Endothelial cell of umbilical vein (primary cell): ENCODE measurements around the gene HMMR. TPM values are rescaled to one million over a fixed set of nuclear protein-coding genes. Genes with fewer than 3 reads are reported as not detected.
"Not testable (repeated sequence)": the region's sequence is repeated elsewhere in the genome, so short reads cannot be mapped to it uniquely, and the experiment has no call there.

ENCODE experiments used
- BruUV-seq: library from RNA; stranded (reverse); fragments of 400-500 nt; replicated peaks from 2 replicates; lab custom pipeline; 2021; lab: Mats Ljungman, UMichigan
- CTCF ChIA-PET: fragments of 300-600, 350-600 bp; sonication (Branson Sonifier 250); formaldehyde crosslinking; loops from one replicate; lab custom pipeline; 2021; ENCODE audit warnings: antibody characterized with exemption, inconsistent platforms; lab: Charles Lee
- POLR2A ChIA-PET: fragments of 300-600, 350-600 bp; sonication (Branson Sonifier 250); formaldehyde crosslinking; loops from one replicate; lab custom pipeline; 2021; ENCODE audit warnings: antibody characterized with exemption, inconsistent platforms; lab: Charles Lee
- DNase-seq: peaks from one replicate; pipeline ENCODE4 v3.0.0-alpha.2; 2011; ENCODE audit warnings: low read depth, low spot score
- FAIRE-seq: peaks from 2 replicates; lab custom pipeline; 2011; peaks lifted over from hg19 to GRCh38; lab: Jason Lieb, UNC
- H2AFZ ChIP-seq: 2 replicates; pipeline ENCODE4 v1.6.0; 2012; ENCODE audit warnings: low read depth, low read length, control low read depth, inconsistent platforms
- H3K27ac ChIP-seq: 2 replicates; pipeline ENCODE4 v1.5.1; 2011; ENCODE audit warnings: low read depth, mild to moderate bottlenecking, control low read depth, low read length, moderate library complexity; ENCODE audit not compliant: insufficient read depth
- H3K27me3 ChIP-seq, 2 experiments: 2 replicates each; pipeline versions ENCODE4 v1.6.0 to v1.6.1; 2011; ENCODE audit warnings: low read length in 2 of 2, mixed read lengths in 1 of 2; ENCODE audit not compliant: control insufficient read depth in 2 of 2, insufficient read depth in 2 of 2
- H3K36me3 ChIP-seq, 2 experiments: 2 replicates in 1 of 2; 3 replicates in 1 of 2; pipeline ENCODE4 v1.5.1; 2011; ENCODE audit warnings: low read length in 2 of 2, mild to moderate bottlenecking in 1 of 2, moderate library complexity in 1 of 2; ENCODE audit not compliant: control insufficient read depth in 2 of 2, insufficient read depth in 2 of 2; ENCODE audit errors: extremely low read depth in 1 of 2
- H3K4me1 ChIP-seq: 3 replicates; pipeline ENCODE4 v1.5.1; 2011; ENCODE audit warnings: mild to moderate bottlenecking, low read length; ENCODE audit not compliant: control insufficient read depth, insufficient read depth; ENCODE audit errors: extremely low read depth
- H3K4me2 ChIP-seq: 2 replicates; pipeline ENCODE4 v1.6.1; 2011; ENCODE audit warnings: low read length, control low read depth, mixed read lengths; ENCODE audit not compliant: insufficient read depth
- H3K4me3 ChIP-seq, 3 experiments: fragments of 200-600 bp in 1 of 3; sonication (generic), shearing (Covaris generic) in 1 of 3; replicated peaks in 1 of 3; 2 replicates each; pipeline ENCODE4 v1.5.1; 2011 to 2016; ENCODE audit warnings: control low read depth in 3 of 3, low read length in 3 of 3, mild to moderate bottlenecking in 2 of 3, inconsistent platforms in 1 of 3, low read depth in 1 of 3, moderate library complexity in 1 of 3; ENCODE audit not compliant: insufficient read depth in 1 of 3
- H3K79me2 ChIP-seq: 2 replicates; pipeline ENCODE4 v1.6.0; 2012; ENCODE audit warnings: low read length, inconsistent platforms; ENCODE audit not compliant: control insufficient read depth, insufficient read depth
- H3K9ac ChIP-seq: replicated peaks from 2 replicates; pipeline ENCODE3; 2011; ENCODE audit warnings: low read length, control low read depth; ENCODE audit not compliant: insufficient read depth; ENCODE audit errors: extremely low read depth
- H3K9me1 ChIP-seq: replicated peaks from 3 replicates; pipeline ENCODE4 v1.6.0; 2011; ENCODE audit warnings: mild to moderate bottlenecking, low read length; ENCODE audit not compliant: control insufficient read depth, insufficient read depth; ENCODE audit errors: extremely low read depth
- H3K9me3 ChIP-seq: replicated peaks from 2 replicates; pipeline ENCODE4 v1.5.1; 2012; ENCODE audit warnings: low read length, inconsistent platforms; ENCODE audit not compliant: control insufficient read depth, insufficient read depth
- H4K20me1 ChIP-seq: replicated peaks from 2 replicates; pipeline ENCODE3; 2011; ENCODE audit warnings: mild to moderate bottlenecking, low read length; ENCODE audit not compliant: control insufficient read depth, insufficient read depth; ENCODE audit errors: extremely low read depth
- CTCF ChIP-seq, 2 donors: IDR thresholded peaks; 1 replicate in 1 of 2; 2 replicates in 1 of 2; pipeline ENCODE4 v1.5.1; 2011; ENCODE audit warnings: low read length in 2 of 2, mild to moderate bottlenecking in 2 of 2, moderate library complexity in 2 of 2, control low read depth in 1 of 2, inconsistent platforms in 1 of 2, low read depth in 1 of 2; ENCODE audit not compliant: insufficient read depth in 1 of 2; ENCODE audit errors: extremely low read depth in 1 of 2
- EZH2 ChIP-seq: IDR thresholded peaks from 2 replicates; pipeline ENCODE4 v1.6.1; 2012; ENCODE audit warnings: borderline replicate concordance, low read depth, mild to moderate bottlenecking, moderate library complexity, low read length, inconsistent platforms; ENCODE audit not compliant: severe bottlenecking
- FOS ChIP-seq: IDR thresholded peaks from 2 replicates; pipeline ENCODE4 v1.6.1; 2011; ENCODE audit warnings: mild to moderate bottlenecking, low read length, moderate library complexity, borderline replicate concordance; ENCODE audit not compliant: insufficient read depth
- GATA2 ChIP-seq: IDR thresholded peaks from 2 replicates; pipeline ENCODE4 v1.7.0; 2011; ENCODE audit warnings: low read depth, mild to moderate bottlenecking, moderate library complexity, mixed read lengths, low read length; ENCODE audit not compliant: insufficient read length, insufficient read depth
- JUN ChIP-seq: IDR thresholded peaks from 2 replicates; pipeline ENCODE4 v1.6.1; 2011; ENCODE audit warnings: borderline replicate concordance, low read depth; ENCODE audit not compliant: insufficient read length, insufficient read depth
- MAX ChIP-seq: IDR thresholded peaks from 2 replicates; pipeline ENCODE4 v1.6.1; 2011; ENCODE audit not compliant: insufficient read depth, insufficient read length
- MYC ChIP-seq: IDR thresholded peaks from one replicate; pipeline ENCODE4 v1.6.1; 2011; ENCODE audit warnings: mild to moderate bottlenecking, low read depth, low read length
- POLR2A ChIP-seq: IDR thresholded peaks from 2 replicates; pipeline ENCODE4 v1.6.1; 2012; ENCODE audit warnings: low read depth, mild to moderate bottlenecking, control low read depth, low read length
- POLR2AphosphoS5 ChIP-seq: IDR thresholded peaks from 2 replicates; pipeline ENCODE4 v1.6.1; 2012; ENCODE audit warnings: low read depth, mild to moderate bottlenecking, control low read depth, low read length, moderate library complexity; ENCODE audit not compliant: insufficient read depth
- dilution Hi-C: fragments of 300-500 bp; cut with MboI; formaldehyde crosslinking; loops from one replicate; pipeline ENCODE4 v1.15.0; 2019; ENCODE audit warnings: low sequenced_read_pairs; ENCODE audit not compliant: extremely low pct_ligation_motif_present
- intact Hi-C: fragments of 100-400 bp; cut with micrococcal nuclease; formaldehyde crosslinking; loops from one replicate; pipeline ENCODE4 v1.10.0; 2022
- polyA plus RNA-seq, 4 experiments: library from polyadenylated mRNA; depleted of rRNA in 3 of 4; stranded (reverse) in 3 of 4; unstranded in 1 of 4; fragments of >200 nt; gene quantifications; 2 replicates each; pipeline versions ENCODE4 v1.2.1 to v1.2.3, GENCODE V29; 2011 to 2012; ENCODE audit warnings: missing spikeins in 1 of 4
- total RNA-seq: library from RNA; stranded (reverse); gene quantifications from 2 replicates; pipeline ENCODE4 v1.2.3, GENCODE V29; 2021

Gene HMMR
- total and polyA plus RNA-seq, 2 donors (not counting 3 experiments of a cell fraction or from before 2014, with no cell fraction given), result 5.5 to 31.0 TPM

DNA sequence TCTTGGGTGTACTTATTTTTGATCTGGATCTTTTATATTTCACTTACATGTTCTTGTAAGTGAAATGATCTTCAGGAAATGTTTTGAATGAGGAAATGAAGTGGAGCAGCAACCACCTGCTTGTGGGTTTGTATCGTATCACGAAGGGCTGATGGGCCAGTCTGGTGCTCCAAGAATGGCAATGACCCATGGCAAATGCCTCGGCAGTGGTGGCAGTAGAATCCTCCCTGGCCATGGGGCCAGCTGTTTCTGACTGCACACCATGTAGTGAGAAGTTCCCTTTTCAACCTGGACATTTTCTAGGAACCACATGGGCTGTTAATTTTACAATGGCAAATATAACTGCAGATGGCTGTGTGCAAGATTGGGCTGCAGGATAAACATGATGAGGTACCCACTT, 74.9 kb downstream of the HMMR start:
- no peak overlapping the region for H2AFZ ChIP-seq
- no peak overlapping the region for H3K27ac ChIP-seq
- no peak overlapping the region for H3K4me2 ChIP-seq
- no peaks in the 10 kb centered on the region for H4K20me1 ChIP-seq
- H3K4me1 ChIP-seq, result no peaks in the 10 kb centered on the region
- FAIRE-seq (no peak), DNase-seq (no peak)
- intact Hi-C loops (no loop called here), dilution Hi-C loops (no loop called here)
- H3K9me1 ChIP-seq, result no peaks in the 10 kb centered on the region
- no peaks in the 10 kb centered on the region for H3K36me3 ChIP-seq
- no peak overlapping the region for H3K9ac ChIP-seq
- peaks cover 2 to 9% of the 10 kb centered on the region in 2 experiments for H3K27me3 ChIP-seq
- TF ChIP-seq POLR2AphosphoS5, result no peak
- TF ChIP-seq GATA2, result no peak
- TF ChIP-seq CTCF (IDR thresholded peaks at IDR 0.05; ENCODE audit: extremely low read depth in 1 of 2, insufficient read depth in 1 of 2, low read depth in 1 of 2, low read length in 2 of 2), result no peak
- TF ChIP-seq FOS, result no peak
- no peak for TF ChIP-seq POLR2A
- no peak for TF ChIP-seq MYC
- no peak for TF ChIP-seq MAX
- TF ChIP-seq JUN, result no peak
- TF ChIP-seq EZH2, result no peak
- ChIA-PET CTCF (no interaction called here), POLR2A (no interaction called here)
- no peaks in the 10 kb centered on the region for H3K9me3 ChIP-seq
- no peak overlapping the region for H3K4me3 ChIP-seq
- no peaks in the 10 kb centered on the region for H3K79me2 ChIP-seq
- BruUV-seq, result no TSS peak

DNA sequence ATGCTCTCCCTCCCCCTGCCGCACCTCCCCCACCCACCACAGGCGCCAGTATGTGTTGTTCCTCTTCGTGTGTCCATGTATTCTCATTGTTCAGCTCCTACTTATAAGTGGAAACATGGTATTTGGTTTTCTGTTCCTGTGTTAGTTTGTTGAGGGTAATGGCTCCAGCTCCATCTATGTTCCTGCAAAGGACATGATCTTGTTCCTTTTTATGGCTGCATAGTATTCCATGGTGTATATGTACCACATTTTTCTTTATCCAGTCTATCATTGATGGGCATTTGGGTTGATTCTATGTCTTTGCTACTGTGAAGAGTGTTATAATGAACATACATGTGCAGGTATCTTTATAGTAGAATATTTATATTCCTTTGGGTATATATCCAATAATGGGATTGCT, 76.0 kb downstream of the HMMR start:
- H3K9ac ChIP-seq, POLR2A ChIA-PET, H3K27ac ChIP-seq, DNase-seq, intact Hi-C loops, H3K9me3 ChIP-seq, H3K4me3 ChIP-seq, dilution Hi-C loops, H4K20me1 ChIP-seq, H2AFZ ChIP-seq, H3K79me2 ChIP-seq, FAIRE-seq, H3K27me3 ChIP-seq, H3K4me1 ChIP-seq, H3K4me2 ChIP-seq, CTCF ChIA-PET, H3K9me1 ChIP-seq, BruUV-seq, H3K36me3 ChIP-seq: not testable (repeated sequence)
